ENCODE measurements around the gene FLRT1. TPM values are rescaled to one million over a fixed set of nuclear protein-coding genes. Genes with fewer than 3 reads are reported as not detected.

FLRT1 gene
- total RNA-seq, 4 donors from 2014 or later: not detected

GRCh38 chr11:64031001-64031400 is 4.7 kb upstream of the FLRT1 start:
- no peak overlapping the region for H3K27ac ChIP-seq
- DNase-seq (ENCODE audit: low spot score in 2 of 2): no peak

GRCh38 chr11:64032050-64032449 is 3.7 kb upstream of the FLRT1 start:
- Histone ChIP-seq H3K36me3 (no peaks in the 10 kb centered on the region), H3K9me3 (no peaks in the 10 kb centered on the region), H3K4me1 (peaks cover 30% of the 10 kb centered on the region), H3K27me3 (peaks cover 30% of the 10 kb centered on the region), H3K27ac (no peak overlapping the region), H3K4me3 (no peak overlapping the region)
- WGBS: 90% methylated on average over 4 of the region's 4 CpGs
- TF ChIP-seq POLR2A (IDR thresholded peaks at IDR 0.05) (no peak), EP300 (IDR thresholded peaks at IDR 0.05) (no peak), CTCF (IDR thresholded peaks at IDR 0.05) (no peak), POLR2AphosphoS5 (IDR thresholded peaks at IDR 0.05) (no peak)
- DNase-seq (ENCODE audit: low spot score in 2 of 2): no peak

More at GRCh38 chr11:64031001-64031400, 4.7 kb upstream of the FLRT1 start:
- Histone ChIP-seq H3K27me3 (peaks cover 19% of the 10 kb centered on the region), H3K36me3 (no peaks in the 10 kb centered on the region), H3K4me1 (peaks cover 20% of the 10 kb centered on the region), H3K9me3 (no peaks in the 10 kb centered on the region), H3K4me3 (no peak overlapping the region)
- TF ChIP-seq EP300 (IDR thresholded peaks at IDR 0.05) (no peak), POLR2AphosphoS5 (IDR thresholded peaks at IDR 0.05) (no peak), POLR2A (IDR thresholded peaks at IDR 0.05) (no peak), CTCF (IDR thresholded peaks at IDR 0.05) (no peak)
- WGBS: 84% methylated on average over 3 of the region's 3 CpGs

- Histone ChIP-seq H3K27me3 (peaks cover 33% of the 10 kb centered on the region), H3K9me3 (no peaks in the 10 kb centered on the region), H3K36me3 (no peaks in the 10 kb centered on the region), H3K4me1 (peaks cover 23% of the 10 kb centered on the region), H3K27ac (no peak overlapping the region), H3K4me3 (no peak overlapping the region)
- WGBS: 60% methylated on average over 9 of the region's 9 CpGs
- TF ChIP-seq CTCF (IDR thresholded peaks at IDR 0.05) (no peak), EP300 (IDR thresholded peaks at IDR 0.05) (no peak), POLR2AphosphoS5 (IDR thresholded peaks at IDR 0.05) (no peak), POLR2A (IDR thresholded peaks at IDR 0.05) (no peak)
- no peak for DNase-seq (ENCODE audit: low spot score in 2 of 2)
These were observed 1.3 kb upstream of the FLRT1 start for GRCh38 chr11:64034411-64034811.

GRCh38 chr11:64035081-64035524 is 628 bp upstream of the FLRT1 start:
- H3K4me3 ChIP-seq: peak overlapping the region; percentile 53
- no peak overlapping the region for H3K27ac ChIP-seq
- no peaks in the 10 kb centered on the region for H3K36me3 ChIP-seq
- no peaks in the 10 kb centered on the region for H3K9me3 ChIP-seq
- no peak for DNase-seq (ENCODE audit: low spot score in 2 of 2)
- H3K4me1 ChIP-seq: peaks cover 23% of the 10 kb centered on the region
- TF ChIP-seq POLR2AphosphoS5 (IDR thresholded peaks at IDR 0.05): no peak
- no peak for TF ChIP-seq EP300 (IDR thresholded peaks at IDR 0.05)
- TF ChIP-seq CTCF (IDR thresholded peaks at IDR 0.05): no peak
- TF ChIP-seq POLR2A (IDR thresholded peaks at IDR 0.05): no peak
- 8% methylated on average over 16 of the region's 17 CpGs for WGBS
- peaks cover 33% of the 10 kb centered on the region for H3K27me3 ChIP-seq

- WGBS: 0% methylated on average over 2 of the region's 85 CpGs
- Histone ChIP-seq H3K27me3 (peaks cover 33% of the 10 kb centered on the region), H3K4me1 (peaks cover 23% of the 10 kb centered on the region), H3K9me3 (no peaks in the 10 kb centered on the region), H3K4me3 (peak overlapping the region; percentile 53), H3K36me3 (no peaks in the 10 kb centered on the region), H3K27ac (no peak overlapping the region)
- TF ChIP-seq EP300 (IDR thresholded peaks at IDR 0.05) (no peak), POLR2AphosphoS5 (IDR thresholded peaks at IDR 0.05) (no peak), POLR2A (IDR thresholded peaks at IDR 0.05) (no peak), CTCF (IDR thresholded peaks at IDR 0.05) (no peak)
- DNase-seq (ENCODE audit: low spot score in 2 of 2): no peak
These were observed 626 bp downstream of the FLRT1 start for GRCh38 chr11:64036087-64037026.
